ENCODE measurements around the gene ZFHX3.
"Not testable (repeated sequence)": the region's sequence is repeated elsewhere in the genome, so short reads cannot be mapped to it uniquely, and the experiment has no call there.

ZFHX3 gene

GRCh38 chr16:72995882-72996270 lies 52.1 kb downstream of the ZFHX3 start:
- not testable (repeated sequence) for DNase-seq

GRCh38 chr16:72995151-72995881 lies 52.6 kb downstream of the ZFHX3 start:
- no peak for DNase-seq

- no peak for DNase-seq
Observed at GRCh38 chr16:72992142-72992601, 55.8 kb downstream of the ZFHX3 start.

- no peak for DNase-seq
Observed at GRCh38 chr16:72991644-72992043, 56.3 kb downstream of the ZFHX3 start.

- DNase-seq: no peak
Observed at GRCh38 chr16:72991211-72991610, 56.7 kb downstream of the ZFHX3 start.

- DNase-seq: no peak
Observed at GRCh38 chr16:72990571-72990970, 57.4 kb downstream of the ZFHX3 start.

- no peak for DNase-seq
Observed at GRCh38 chr16:72989579-72990551, 58.1 kb downstream of the ZFHX3 start.

GRCh38 chr16:72989203-72989578 lies 58.7 kb downstream of the ZFHX3 start:
- not testable (repeated sequence) for DNase-seq

GRCh38 chr16:72988569-72988968 lies 59.4 kb downstream of the ZFHX3 start:
- no peak for DNase-seq

- DNase-seq: no peak
Observed at GRCh38 chr16:72987480-72987901, 60.4 kb downstream of the ZFHX3 start.

GRCh38 chr16:72985995-72986394 lies 61.9 kb downstream of the ZFHX3 start:
- no peak for DNase-seq

GRCh38 chr16:72985148-72985941 lies 62.6 kb downstream of the ZFHX3 start:
- no peak for DNase-seq

GRCh38 chr16:72983728-72984350 lies 64.1 kb downstream of the ZFHX3 start:
- no peak for DNase-seq

- no peak for DNase-seq
Observed at GRCh38 chr16:72983241-72983640, 64.7 kb downstream of the ZFHX3 start.

GRCh38 chr16:72979974-72980373 lies 68.0 kb downstream of the ZFHX3 start:
- no peak for DNase-seq

- DNase-seq: no peak
Observed at GRCh38 chr16:72978212-72978611, 69.7 kb downstream of the ZFHX3 start.

GRCh38 chr16:72977127-72977526 lies 70.8 kb downstream of the ZFHX3 start:
- no peak for DNase-seq

- DNase-seq: no peak
Observed at GRCh38 chr16:72976438-72977064, 71.4 kb downstream of the ZFHX3 start.

GRCh38 chr16:72975809-72976437 lies 72.0 kb downstream of the ZFHX3 start:
- DNase-seq: no peak

GRCh38 chr16:72974142-72974769 lies 73.7 kb downstream of the ZFHX3 start:
- DNase-seq: no peak
